SU-DHL-6 (cell line): Measurements from ENCODE around the gene MYZAP.

Source experiments
- CTCF ChIP-seq: fragments of 200-600 bp; sonication (generic); IDR thresholded peaks from one replicate; pipeline ENCODE4 v1.5.1; 2017; ENCODE audit warnings: antibody characterized with exemption, mild to moderate bottlenecking, low read length, moderate library complexity; ENCODE audit not compliant: insufficient read depth, poor library complexity, severe bottlenecking
- EZH2phosphoT487 ChIP-seq: fragments of 200-600 bp; sonication (generic), shearing (Covaris generic); conservative IDR thresholded peaks from 2 replicates; pipeline ENCODE4 v1.6.1; 2018; ENCODE audit warnings: mild to moderate bottlenecking, antibody characterized with exemption, low read length, moderate library complexity, mixed read lengths

GRCh38 chr15:57548835-57549234 is 42.9 kb upstream of the MYZAP start:
- TF ChIP-seq CTCF, result no peak
- TF ChIP-seq EZH2phosphoT487, result no peak
